BLaER1 (cell line): ENCODE data around the gene KIF3C.
A peak's percentile ranks its signal among the peaks of the same experiment; 100 is the strongest.
"Not testable (repeated sequence)": the region's sequence is repeated elsewhere in the genome, so short reads cannot be mapped to it uniquely, and the experiment has no call there.

ENCODE experiments used
- H3K27ac ChIP-seq: shearing (Covaris generic); formaldehyde crosslinking; 2 replicates; pipeline ENCODE4 v1.8.1; 2022
- H3K27me3 ChIP-seq: shearing (Covaris generic); formaldehyde crosslinking; 2 replicates; pipeline ENCODE4 v1.8.1; 2022
- H3K36me3 ChIP-seq: shearing (Covaris generic); formaldehyde crosslinking; 2 replicates; pipeline ENCODE4 v1.8.1; 2022
- H3K4me1 ChIP-seq: shearing (Covaris generic); formaldehyde crosslinking; 2 replicates; pipeline ENCODE4 v1.8.1; 2022
- H3K4me2 ChIP-seq: shearing (Covaris generic); formaldehyde crosslinking; 2 replicates; pipeline ENCODE4 v1.8.1; 2022
- H3K4me3 ChIP-seq: shearing (Covaris generic); formaldehyde crosslinking; 2 replicates; pipeline ENCODE4 v1.8.1; 2022
- H3K9ac ChIP-seq: shearing (Covaris generic); formaldehyde crosslinking; 2 replicates; pipeline ENCODE4 v1.8.1; 2022
- H3K9me3 ChIP-seq: shearing (Covaris generic); formaldehyde crosslinking; 2 replicates; pipeline ENCODE4 v1.8.1; 2022
- H4K20me1 ChIP-seq: shearing (Covaris generic); formaldehyde crosslinking; 2 replicates; pipeline ENCODE4 v1.8.1; 2022
- Cebpa-rat ChIP-seq: shearing (Covaris generic); IDR thresholded peaks from 2 replicates; pipeline ENCODE4 v1.8.1; 2022

KIF3C gene

GRCh38 chr2:25920786-25921415 lies 61.4 kb downstream of the KIF3C start:
- Histone ChIP-seq H3K27me3 (no peaks in the 10 kb centered on the region), H3K4me1 (peaks cover 9% of the 10 kb centered on the region), H3K4me2 (no peak overlapping the region), H3K4me3 (no peak overlapping the region), H3K9me3 (no peaks in the 10 kb centered on the region), H3K9ac (no peak overlapping the region), H3K27ac (no peak overlapping the region), H4K20me1 (no peaks in the 10 kb centered on the region), H3K36me3 (0 out of 2 replicates have a peak, but pooled peaks cover 1% of the 10 kb centered on the region)
- TF ChIP-seq Cebpa-rat = no peak

- Histone ChIP-seq H3K9ac (no peak overlapping the region), H4K20me1 (no peaks in the 10 kb centered on the region), H3K9me3 (no peaks in the 10 kb centered on the region), H3K4me3 (no peak overlapping the region), H3K36me3 (no peaks in the 10 kb centered on the region), H3K4me2 (no peak overlapping the region), H3K4me1 (peaks cover 9% of the 10 kb centered on the region), H3K27ac (no peak overlapping the region), H3K27me3 (no peaks in the 10 kb centered on the region)
- TF ChIP-seq Cebpa-rat = no peak
Observed at GRCh38 chr2:25920336-25920735, 62.0 kb downstream of the KIF3C start.

GRCh38 chr2:25917832-25918231 lies 64.5 kb downstream of the KIF3C start:
- no peaks in the 10 kb centered on the region for H3K27me3 ChIP-seq
- no peaks in the 10 kb centered on the region for H3K9me3 ChIP-seq
- no peak overlapping the region for H3K4me3 ChIP-seq
- H3K4me1 ChIP-seq = peaks cover 16% of the 10 kb centered on the region
- H4K20me1 ChIP-seq = no peaks in the 10 kb centered on the region
- H3K4me2 ChIP-seq = no peak overlapping the region
- H3K36me3 ChIP-seq = no peaks in the 10 kb centered on the region
- no peak overlapping the region for H3K9ac ChIP-seq
- no peak overlapping the region for H3K27ac ChIP-seq
- TF ChIP-seq Cebpa-rat = no peak

GRCh38 chr2:25917411-25917810 lies 64.9 kb downstream of the KIF3C start:
- not testable (repeated sequence) for H3K36me3 ChIP-seq, H4K20me1 ChIP-seq, H3K9me3 ChIP-seq, H3K4me3 ChIP-seq, H3K9ac ChIP-seq, H3K4me2 ChIP-seq, H3K27me3 ChIP-seq, H3K27ac ChIP-seq
- H3K4me1 ChIP-seq = peaks cover 20% of the 10 kb centered on the region

GRCh38 chr2:25915944-25916772 lies 66.1 kb downstream of the KIF3C start:
- H3K9ac ChIP-seq, H3K27me3 ChIP-seq, H4K20me1 ChIP-seq, H3K9me3 ChIP-seq, H3K36me3 ChIP-seq, H3K27ac ChIP-seq: not testable (repeated sequence)
- H3K4me3 ChIP-seq = peak overlapping the region; percentile 31; the same call in 1 of the 2 replicates
- H3K4me1 ChIP-seq = peaks cover 21% of the 10 kb centered on the region
- H3K4me2 ChIP-seq = peak overlapping the region; percentile 80

GRCh38 chr2:25915411-25915810 lies 66.9 kb downstream of the KIF3C start:
- H4K20me1 ChIP-seq, H3K9ac ChIP-seq, H3K27me3 ChIP-seq, H3K4me3 ChIP-seq, H3K4me2 ChIP-seq, H3K27ac ChIP-seq, H3K9me3 ChIP-seq, H3K36me3 ChIP-seq: not testable (repeated sequence)
- peaks cover 21% of the 10 kb centered on the region for H3K4me1 ChIP-seq

GRCh38 chr2:25913696-25913973 lies 68.7 kb downstream of the KIF3C start:
- H3K4me2 ChIP-seq, H3K9ac ChIP-seq, H3K4me3 ChIP-seq: not testable (repeated sequence)

GRCh38 chr2:25912851-25913695 lies 69.2 kb downstream of the KIF3C start:
- Histone ChIP-seq H3K4me3 (no peak overlapping the region), H3K9ac (no peak overlapping the region), H3K4me1 (peaks cover 21% of the 10 kb centered on the region), H3K27ac (no peak overlapping the region), H3K9me3 (no peaks in the 10 kb centered on the region), H3K36me3 (no peaks in the 10 kb centered on the region), H3K27me3 (no peaks in the 10 kb centered on the region), H4K20me1 (no peaks in the 10 kb centered on the region), H3K4me2 (peak overlapping the region; percentile 35)
- TF ChIP-seq Cebpa-rat = no peak

More at GRCh38 chr2:25913696-25913973, 68.7 kb downstream of the KIF3C start:
- H3K9me3 ChIP-seq, H3K27ac ChIP-seq, H3K36me3 ChIP-seq, H4K20me1 ChIP-seq, H3K27me3 ChIP-seq: not testable (repeated sequence)
- peaks cover 21% of the 10 kb centered on the region for H3K4me1 ChIP-seq

GRCh38 chr2:25909574-25909973 lies 72.7 kb downstream of the KIF3C start:
- H3K9me3 ChIP-seq, H3K4me3 ChIP-seq, H3K27ac ChIP-seq, H3K36me3 ChIP-seq, H3K27me3 ChIP-seq, H3K4me2 ChIP-seq, H4K20me1 ChIP-seq, H3K9ac ChIP-seq: not testable (repeated sequence)
- H3K4me1 ChIP-seq = peaks cover 12% of the 10 kb centered on the region

- H3K27ac ChIP-seq = no peak overlapping the region
- H3K4me1 ChIP-seq = no peaks in the 10 kb centered on the region
- no peaks in the 10 kb centered on the region for H3K9me3 ChIP-seq
- H3K27me3 ChIP-seq = no peaks in the 10 kb centered on the region
- no peaks in the 10 kb centered on the region for H4K20me1 ChIP-seq
- H3K4me2 ChIP-seq = no peak overlapping the region
- no peak overlapping the region for H3K9ac ChIP-seq
- no peaks in the 10 kb centered on the region for H3K36me3 ChIP-seq
- H3K4me3 ChIP-seq = no peak overlapping the region
- TF ChIP-seq Cebpa-rat = no peak
Observed at GRCh38 chr2:25905126-25905525, 77.2 kb downstream of the KIF3C start.
